Activated naive CD8-positive, alpha-beta T cell (primary cell): ENCODE results near the gene FAM210B.

Source experiments
- H3K27ac Mint-ChIP-seq: one replicate; pipeline ENCODE4 v1.8.0; 2021; ENCODE audit warnings: mixed read lengths
- H3K27me3 Mint-ChIP-seq: one replicate; pipeline ENCODE4 v1.8.0; 2021; ENCODE audit warnings: mixed read lengths
- H3K36me3 Mint-ChIP-seq: one replicate; pipeline ENCODE4 v1.8.0; 2021; ENCODE audit warnings: mixed read lengths
- H3K4me1 Mint-ChIP-seq: one replicate; pipeline ENCODE4 v1.8.0; 2021; ENCODE audit warnings: low read depth, mixed read lengths
- H3K4me3 Mint-ChIP-seq: one replicate; pipeline ENCODE4 v1.8.0; 2021; ENCODE audit warnings: mild to moderate bottlenecking, mixed read lengths
- H3K9me3 Mint-ChIP-seq: one replicate; pipeline ENCODE4 v1.8.0; 2021; ENCODE audit warnings: low read depth, mixed read lengths

Gene FAM210B

GRCh38 chr20:56350842-56351241 is 7.9 kb upstream of the FAM210B start:
- Mint-ChIP-seq H3K4me1 (peaks cover 4% of the 10 kb centered on the region), H3K27me3 (peaks cover 12% of the 10 kb centered on the region), H3K9me3 (no peaks in the 10 kb centered on the region), H3K36me3 (no peaks in the 10 kb centered on the region), H3K4me3 (no peak overlapping the region), H3K27ac (no peak overlapping the region)

GRCh38 chr20:56352345-56353055 is 6.3 kb upstream of the FAM210B start:
- no peaks in the 10 kb centered on the region for H3K36me3 Mint-ChIP-seq
- H3K4me1 Mint-ChIP-seq: peaks cover 4% of the 10 kb centered on the region
- no peaks in the 10 kb centered on the region for H3K9me3 Mint-ChIP-seq
- no peak overlapping the region for H3K4me3 Mint-ChIP-seq
- H3K27ac Mint-ChIP-seq: no peak overlapping the region
- peaks cover 8% of the 10 kb centered on the region for H3K27me3 Mint-ChIP-seq

GRCh38 chr20:56353356-56353755 is 5.4 kb upstream of the FAM210B start:
- Mint-ChIP-seq H3K9me3 (no peaks in the 10 kb centered on the region), H3K27ac (no peak overlapping the region), H3K4me3 (no peak overlapping the region), H3K27me3 (peaks cover 4% of the 10 kb centered on the region), H3K4me1 (peaks cover 4% of the 10 kb centered on the region), H3K36me3 (no peaks in the 10 kb centered on the region)

- peak overlapping the region; percentile 78 for H3K4me3 Mint-ChIP-seq
- H3K4me1 Mint-ChIP-seq: peaks cover 22% of the 10 kb centered on the region
- no peaks in the 10 kb centered on the region for H3K27me3 Mint-ChIP-seq
- H3K27ac Mint-ChIP-seq: no peak overlapping the region
- no peaks in the 10 kb centered on the region for H3K9me3 Mint-ChIP-seq
- no peaks in the 10 kb centered on the region for H3K36me3 Mint-ChIP-seq
These were observed 704 bp upstream of the FAM210B start for GRCh38 chr20:56358070-56358469.

GRCh38 chr20:56359212-56360132 is 698 bp downstream of the FAM210B start:
- Mint-ChIP-seq H3K9me3 (no peaks in the 10 kb centered on the region), H3K27ac (peak overlapping the region; percentile 68), H3K4me3 (peak overlapping the region; percentile 90), H3K36me3 (no peaks in the 10 kb centered on the region), H3K27me3 (no peaks in the 10 kb centered on the region), H3K4me1 (peaks cover 22% of the 10 kb centered on the region)

- H3K36me3 Mint-ChIP-seq: no peaks in the 10 kb centered on the region
- H3K4me1 Mint-ChIP-seq: peaks cover 22% of the 10 kb centered on the region
- no peaks in the 10 kb centered on the region for H3K9me3 Mint-ChIP-seq
- H3K4me3 Mint-ChIP-seq: peak overlapping the region; percentile 90
- H3K27me3 Mint-ChIP-seq: no peaks in the 10 kb centered on the region
- H3K27ac Mint-ChIP-seq: peak overlapping the region; percentile 46
These were observed 1.5 kb downstream of the FAM210B start for GRCh38 chr20:56360133-56360907.

GRCh38 chr20:56360908-56361205 is 2.1 kb downstream of the FAM210B start:
- Mint-ChIP-seq H3K9me3 (no peaks in the 10 kb centered on the region), H3K36me3 (no peaks in the 10 kb centered on the region), H3K27ac (no peak overlapping the region), H3K27me3 (no peaks in the 10 kb centered on the region), H3K4me1 (peaks cover 22% of the 10 kb centered on the region), H3K4me3 (peak overlapping the region; percentile 44)

- H3K36me3 Mint-ChIP-seq: no peaks in the 10 kb centered on the region
- no peak overlapping the region for H3K27ac Mint-ChIP-seq
- H3K27me3 Mint-ChIP-seq: no peaks in the 10 kb centered on the region
- no peak overlapping the region for H3K4me3 Mint-ChIP-seq
- H3K9me3 Mint-ChIP-seq: no peaks in the 10 kb centered on the region
- peaks cover 22% of the 10 kb centered on the region for H3K4me1 Mint-ChIP-seq
These were observed 3.1 kb downstream of the FAM210B start for GRCh38 chr20:56361900-56362299.

- no peak overlapping the region for H3K27ac Mint-ChIP-seq
- H3K27me3 Mint-ChIP-seq: no peaks in the 10 kb centered on the region
- no peaks in the 10 kb centered on the region for H3K9me3 Mint-ChIP-seq
- H3K4me1 Mint-ChIP-seq: peaks cover 22% of the 10 kb centered on the region
- H3K4me3 Mint-ChIP-seq: no peak overlapping the region
- no peaks in the 10 kb centered on the region for H3K36me3 Mint-ChIP-seq
These were observed 4.1 kb downstream of the FAM210B start for GRCh38 chr20:56362833-56363413.

- Mint-ChIP-seq H3K36me3 (no peaks in the 10 kb centered on the region), H3K4me3 (no peak overlapping the region), H3K4me1 (peaks cover 18% of the 10 kb centered on the region), H3K9me3 (no peaks in the 10 kb centered on the region), H3K27ac (no peak overlapping the region), H3K27me3 (no peaks in the 10 kb centered on the region)
These were observed 4.7 kb downstream of the FAM210B start for GRCh38 chr20:56363491-56363890.

GRCh38 chr20:56368351-56369134 is 9.8 kb downstream of the FAM210B start:
- H3K4me1 Mint-ChIP-seq: peaks cover 3% of the 10 kb centered on the region
- H3K36me3 Mint-ChIP-seq: peaks cover 2% of the 10 kb centered on the region
- H3K9me3 Mint-ChIP-seq: no peaks in the 10 kb centered on the region
- H3K27me3 Mint-ChIP-seq: no peaks in the 10 kb centered on the region
- H3K27ac Mint-ChIP-seq: no peak overlapping the region
- no peak overlapping the region for H3K4me3 Mint-ChIP-seq

- Mint-ChIP-seq H3K4me1 (peaks cover 3% of the 10 kb centered on the region), H3K4me3 (no peak overlapping the region), H3K27ac (no peak overlapping the region), H3K9me3 (no peaks in the 10 kb centered on the region), H3K27me3 (no peaks in the 10 kb centered on the region), H3K36me3 (peaks cover 2% of the 10 kb centered on the region)
These were observed 10.4 kb downstream of the FAM210B start for GRCh38 chr20:56369179-56369578.

GRCh38 chr20:56371977-56372376 is 13.2 kb downstream of the FAM210B start:
- H3K4me3 Mint-ChIP-seq: no peak overlapping the region
- H3K9me3 Mint-ChIP-seq: no peaks in the 10 kb centered on the region
- peaks cover 7% of the 10 kb centered on the region for H3K36me3 Mint-ChIP-seq
- H3K27me3 Mint-ChIP-seq: no peaks in the 10 kb centered on the region
- H3K27ac Mint-ChIP-seq: no peak overlapping the region
- peaks cover 6% of the 10 kb centered on the region for H3K4me1 Mint-ChIP-seq

GRCh38 chr20:56372850-56373249 is 14.1 kb downstream of the FAM210B start:
- H3K27me3 Mint-ChIP-seq: no peaks in the 10 kb centered on the region
- H3K4me1 Mint-ChIP-seq: peaks cover 6% of the 10 kb centered on the region
- H3K4me3 Mint-ChIP-seq: no peak overlapping the region
- peaks cover 7% of the 10 kb centered on the region for H3K36me3 Mint-ChIP-seq
- no peaks in the 10 kb centered on the region for H3K9me3 Mint-ChIP-seq
- no peak overlapping the region for H3K27ac Mint-ChIP-seq
